ENCODE data around the gene SLC35F6. TPM values are rescaled to one million over a fixed set of nuclear protein-coding genes. Genes with fewer than 3 reads are reported as not detected.

The SLC35F6 gene
- total RNA-seq, 1 experiment from 2014 or later, result 67.3 TPM

DNA sequence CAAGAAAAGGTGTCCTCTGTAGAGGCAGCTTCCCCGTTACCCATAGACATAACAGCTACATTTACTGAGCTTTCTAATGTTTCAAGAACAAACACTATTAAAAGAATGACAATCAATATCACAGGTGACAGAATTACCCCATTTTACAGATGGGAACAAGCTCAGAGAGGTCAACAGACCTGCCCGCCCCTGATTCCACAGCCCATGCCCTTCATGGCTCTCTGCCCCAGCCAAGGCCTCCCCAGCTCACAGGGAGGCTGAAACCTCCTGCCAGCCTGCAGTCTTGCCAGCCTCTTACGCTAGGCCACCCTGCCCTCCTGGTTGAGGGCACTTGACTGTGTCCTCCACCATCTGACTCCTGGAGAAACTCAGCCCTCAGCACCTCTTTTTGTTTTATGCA is 19.1 kb upstream of the SLC35F6 start:
- DNase-seq (ENCODE audit: low read depth, low spot score) (no peak), ATAC-seq (no peak)
- CTCF ChIA-PET, result interaction anchor here (0.6 to 1.1 kb wide), 5 partner anchors 129 to 186 kb away, joined by 4 to 7 read pairs (median 6); no protein-coding TSS in a partner anchor
- BruUV-seq (replicated peaks), result no TSS peak
- in situ Hi-C loops (cut with HindIII; ENCODE audit: low pct_unique_long_range_greater_than_20kb, low sequenced_read_pairs) (no loop called here), intact Hi-C loops (cut with micrococcal nuclease; ENCODE audit: unreplicated experiment) (loop anchor here (1.0 kb wide), 1 partner anchor 140 kb away; no protein-coding TSS in a partner anchor)
- H3K9me3 ChIP-seq (ENCODE audit: control insufficient read depth, insufficient read depth, low read depth, low read length), result no peaks in the 10 kb centered on the region
- no peaks in the 10 kb centered on the region for H3K27me3 ChIP-seq (ENCODE audit: control insufficient read depth, insufficient read depth, low read length)
- POLR2A ChIA-PET, result no interaction called here
- H3K27ac ChIP-seq (ENCODE audit: low read length), result peak overlapping the region; percentile 34; the same call in 1 of the 2 replicates
- TF ChIP-seq SIN3A (IDR thresholded peaks at IDR 0.05; ENCODE audit: borderline replicate concordance, insufficient read depth, low read depth, low read length), result no peak
- no peak for TF ChIP-seq TCF7L2 (IDR thresholded peaks at IDR 0.05; ENCODE audit: low read depth, low read length)
- TF ChIP-seq, protein P1, sequence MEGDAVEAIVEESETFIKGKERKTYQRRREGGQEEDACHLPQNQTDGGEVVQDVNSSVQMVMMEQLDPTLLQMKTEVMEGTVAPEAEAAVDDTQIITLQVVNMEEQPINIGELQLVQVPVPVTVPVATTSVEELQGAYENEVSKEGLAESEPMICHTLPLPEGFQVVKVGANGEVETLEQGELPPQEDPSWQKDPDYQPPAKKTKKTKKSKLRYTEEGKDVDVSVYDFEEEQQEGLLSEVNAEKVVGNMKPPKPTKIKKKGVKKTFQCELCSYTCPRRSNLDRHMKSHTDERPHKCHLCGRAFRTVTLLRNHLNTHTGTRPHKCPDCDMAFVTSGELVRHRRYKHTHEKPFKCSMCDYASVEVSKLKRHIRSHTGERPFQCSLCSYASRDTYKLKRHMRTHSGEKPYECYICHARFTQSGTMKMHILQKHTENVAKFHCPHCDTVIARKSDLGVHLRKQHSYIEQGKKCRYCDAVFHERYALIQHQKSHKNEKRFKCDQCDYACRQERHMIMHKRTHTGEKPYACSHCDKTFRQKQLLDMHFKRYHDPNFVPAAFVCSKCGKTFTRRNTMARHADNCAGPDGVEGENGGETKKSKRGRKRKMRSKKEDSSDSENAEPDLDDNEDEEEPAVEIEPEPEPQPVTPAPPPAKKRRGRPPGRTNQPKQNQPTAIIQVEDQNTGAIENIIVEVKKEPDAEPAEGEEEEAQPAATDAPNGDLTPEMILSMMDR (IDR thresholded peaks at IDR 0.05), result no peak
- TF ChIP-seq, protein P2, sequence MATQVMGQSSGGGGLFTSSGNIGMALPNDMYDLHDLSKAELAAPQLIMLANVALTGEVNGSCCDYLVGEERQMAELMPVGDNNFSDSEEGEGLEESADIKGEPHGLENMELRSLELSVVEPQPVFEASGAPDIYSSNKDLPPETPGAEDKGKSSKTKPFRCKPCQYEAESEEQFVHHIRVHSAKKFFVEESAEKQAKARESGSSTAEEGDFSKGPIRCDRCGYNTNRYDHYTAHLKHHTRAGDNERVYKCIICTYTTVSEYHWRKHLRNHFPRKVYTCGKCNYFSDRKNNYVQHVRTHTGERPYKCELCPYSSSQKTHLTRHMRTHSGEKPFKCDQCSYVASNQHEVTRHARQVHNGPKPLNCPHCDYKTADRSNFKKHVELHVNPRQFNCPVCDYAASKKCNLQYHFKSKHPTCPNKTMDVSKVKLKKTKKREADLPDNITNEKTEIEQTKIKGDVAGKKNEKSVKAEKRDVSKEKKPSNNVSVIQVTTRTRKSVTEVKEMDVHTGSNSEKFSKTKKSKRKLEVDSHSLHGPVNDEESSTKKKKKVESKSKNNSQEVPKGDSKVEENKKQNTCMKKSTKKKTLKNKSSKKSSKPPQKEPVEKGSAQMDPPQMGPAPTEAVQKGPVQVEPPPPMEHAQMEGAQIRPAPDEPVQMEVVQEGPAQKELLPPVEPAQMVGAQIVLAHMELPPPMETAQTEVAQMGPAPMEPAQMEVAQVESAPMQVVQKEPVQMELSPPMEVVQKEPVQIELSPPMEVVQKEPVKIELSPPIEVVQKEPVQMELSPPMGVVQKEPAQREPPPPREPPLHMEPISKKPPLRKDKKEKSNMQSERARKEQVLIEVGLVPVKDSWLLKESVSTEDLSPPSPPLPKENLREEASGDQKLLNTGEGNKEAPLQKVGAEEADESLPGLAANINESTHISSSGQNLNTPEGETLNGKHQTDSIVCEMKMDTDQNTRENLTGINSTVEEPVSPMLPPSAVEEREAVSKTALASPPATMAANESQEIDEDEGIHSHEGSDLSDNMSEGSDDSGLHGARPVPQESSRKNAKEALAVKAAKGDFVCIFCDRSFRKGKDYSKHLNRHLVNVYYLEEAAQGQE (IDR thresholded peaks at IDR 0.05; ENCODE audit: insufficient read depth in 1 of 2, low read depth in 2 of 2, low read length in 1 of 2), result no peak
- no peak for TF ChIP-seq POLR2AphosphoS5 (IDR thresholded peaks at IDR 0.05; ENCODE audit: low read depth, low read length)
- no peak overlapping the region for H3K4me3 ChIP-seq (ENCODE audit: low read depth in 2 of 2, low read length in 2 of 2)
- peaks cover 5% of the 10 kb centered on the region; the same call in 1 of the 2 replicates for H3K4me1 ChIP-seq (ENCODE audit: control insufficient read depth, insufficient read depth, low read length)
- H3K36me3 ChIP-seq (ENCODE audit: control insufficient read depth, insufficient read depth, low read length), result no peaks in the 10 kb centered on the region

DNA sequence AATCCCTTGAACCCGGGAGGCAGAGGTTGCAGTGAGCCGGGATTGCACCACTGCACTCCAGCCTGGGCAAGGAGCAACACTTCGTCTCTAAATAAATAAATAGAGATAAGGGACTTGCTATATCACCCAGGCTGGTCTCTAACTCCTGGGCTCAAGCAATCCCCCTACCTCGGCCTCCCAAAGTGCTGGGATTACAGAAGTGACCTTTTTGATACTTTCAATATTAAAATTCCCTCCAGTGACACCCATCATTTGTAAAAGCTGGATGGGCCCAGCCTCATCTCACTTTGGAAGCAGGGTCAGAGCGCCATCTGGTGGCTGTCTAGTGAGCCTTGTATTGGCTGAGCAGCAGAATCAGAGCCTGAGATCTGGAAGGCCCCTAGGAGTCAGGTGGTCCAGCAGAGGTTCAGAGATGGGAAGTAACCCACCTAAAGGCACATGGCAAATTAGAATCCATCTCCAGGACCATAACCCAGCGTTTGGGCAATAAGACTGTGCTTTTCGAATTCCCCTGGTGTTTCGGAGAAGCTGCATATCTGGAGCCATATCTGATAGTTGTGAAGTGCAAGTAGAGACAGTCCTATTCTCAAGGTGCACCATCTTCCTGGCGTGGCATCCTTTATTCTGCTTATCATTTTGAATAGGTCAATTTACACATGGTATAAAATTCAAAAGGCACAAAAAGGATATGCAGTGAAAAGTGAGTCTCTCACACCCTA is 18.3 kb upstream of the SLC35F6 start:
- H3K4me3 ChIP-seq (ENCODE audit: low read depth in 2 of 2, low read length in 2 of 2), result no peak overlapping the region
- H3K4me1 ChIP-seq (ENCODE audit: control insufficient read depth, insufficient read depth, low read length), result peaks cover 5% of the 10 kb centered on the region; the same call in 1 of the 2 replicates
- intact Hi-C loops (cut with micrococcal nuclease; ENCODE audit: unreplicated experiment), result loop anchor here (1.0 kb wide), 1 partner anchor 140 kb away; no protein-coding TSS in a partner anchor
- no peaks in the 10 kb centered on the region for H3K36me3 ChIP-seq (ENCODE audit: control insufficient read depth, insufficient read depth, low read length)
- ChIA-PET POLR2A (no interaction called here), CTCF (interaction anchor here (1.1 kb wide), 1 partner anchor 139 kb away, joined by 4 read pairs; no protein-coding TSS in a partner anchor)
- TF ChIP-seq TCF7L2 (IDR thresholded peaks at IDR 0.05; ENCODE audit: low read depth, low read length), result no peak
- TF ChIP-seq, protein P2 (IDR thresholded peaks at IDR 0.05; ENCODE audit: insufficient read depth in 1 of 2, low read depth in 2 of 2, low read length in 1 of 2), result no peak
- TF ChIP-seq, protein P1 (IDR thresholded peaks at IDR 0.05), result peak; percentile 94
- no peak for TF ChIP-seq POLR2AphosphoS5 (IDR thresholded peaks at IDR 0.05; ENCODE audit: low read depth, low read length)
- no peak for TF ChIP-seq SIN3A (IDR thresholded peaks at IDR 0.05; ENCODE audit: borderline replicate concordance, insufficient read depth, low read depth, low read length)
- ATAC-seq (peak; percentile 94), DNase-seq (ENCODE audit: low read depth, low spot score) (peak; percentile 64)
- in situ Hi-C loops (cut with HindIII; ENCODE audit: low pct_unique_long_range_greater_than_20kb, low sequenced_read_pairs), result no loop called here
- no TSS peak for BruUV-seq (replicated peaks)
- no peak overlapping the region for H3K27ac ChIP-seq (ENCODE audit: low read length)
- no peaks in the 10 kb centered on the region for H3K9me3 ChIP-seq (ENCODE audit: control insufficient read depth, insufficient read depth, low read depth, low read length)
- no peaks in the 10 kb centered on the region for H3K27me3 ChIP-seq (ENCODE audit: control insufficient read depth, insufficient read depth, low read length)
